GM19372 (cell line): ENCODE results near the gene HHIPL1.

ENCODE experiments used
- ATAC-seq: cut with Tn5 transposase; IDR thresholded peaks from one replicate; pipeline ENCODE4 v1.9.1; 2021; ENCODE audit warnings: mild to moderate bottlenecking, low read depth, moderate library complexity; ENCODE audit not compliant: unreplicated experiment

The HHIPL1 gene

GRCh38 chr14:99704037-99704436 lies 59.1 kb downstream of the HHIPL1 start:
- no peak for ATAC-seq

GRCh38 chr14:99706107-99706900 lies 61.4 kb downstream of the HHIPL1 start:
- no peak for ATAC-seq

- no peak for ATAC-seq
Observed at GRCh38 chr14:99707420-99707819, 62.5 kb downstream of the HHIPL1 start.

- ATAC-seq = no peak
Observed at GRCh38 chr14:99707921-99708320, 63.0 kb downstream of the HHIPL1 start.

DNA sequence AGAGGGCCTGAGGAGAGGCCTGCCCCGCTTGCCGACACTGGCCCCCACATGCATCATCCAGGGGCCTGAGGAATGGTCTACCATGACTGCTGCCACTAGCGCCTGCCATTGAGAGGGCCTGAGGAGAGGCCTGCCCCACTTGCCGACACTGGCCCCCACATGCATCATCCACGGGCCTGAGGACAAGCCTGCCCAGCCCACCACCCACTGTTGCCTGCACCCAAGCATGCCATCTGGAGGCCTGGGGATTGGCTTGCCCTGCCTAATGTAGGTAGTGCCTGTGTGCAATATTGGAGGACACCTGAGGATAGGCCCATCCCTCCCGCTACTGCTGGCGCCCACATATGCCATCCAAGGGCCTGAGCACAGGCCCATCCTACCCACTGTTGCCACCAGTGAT lies 63.5 kb downstream of the HHIPL1 start:
- no peak for ATAC-seq

DNA sequence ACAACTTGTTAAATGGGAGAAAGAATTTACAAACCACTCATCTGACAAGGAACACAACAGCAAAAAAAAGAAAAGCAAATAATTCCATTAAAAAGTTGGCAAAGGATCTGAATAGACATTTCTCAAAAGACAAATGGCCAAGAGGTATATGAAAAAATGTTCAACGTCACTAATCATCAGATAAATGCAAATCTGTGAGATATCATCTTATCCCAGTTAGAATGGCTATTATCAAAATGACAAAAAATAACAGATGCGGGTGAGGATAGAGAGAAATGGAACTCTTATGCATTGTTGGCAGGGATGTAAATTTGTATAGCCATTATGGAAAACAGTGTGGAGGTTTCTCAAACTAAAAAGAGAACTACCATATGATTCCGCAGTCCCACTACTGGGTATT lies 69.0 kb downstream of the HHIPL1 start:
- ATAC-seq = no peak

DNA sequence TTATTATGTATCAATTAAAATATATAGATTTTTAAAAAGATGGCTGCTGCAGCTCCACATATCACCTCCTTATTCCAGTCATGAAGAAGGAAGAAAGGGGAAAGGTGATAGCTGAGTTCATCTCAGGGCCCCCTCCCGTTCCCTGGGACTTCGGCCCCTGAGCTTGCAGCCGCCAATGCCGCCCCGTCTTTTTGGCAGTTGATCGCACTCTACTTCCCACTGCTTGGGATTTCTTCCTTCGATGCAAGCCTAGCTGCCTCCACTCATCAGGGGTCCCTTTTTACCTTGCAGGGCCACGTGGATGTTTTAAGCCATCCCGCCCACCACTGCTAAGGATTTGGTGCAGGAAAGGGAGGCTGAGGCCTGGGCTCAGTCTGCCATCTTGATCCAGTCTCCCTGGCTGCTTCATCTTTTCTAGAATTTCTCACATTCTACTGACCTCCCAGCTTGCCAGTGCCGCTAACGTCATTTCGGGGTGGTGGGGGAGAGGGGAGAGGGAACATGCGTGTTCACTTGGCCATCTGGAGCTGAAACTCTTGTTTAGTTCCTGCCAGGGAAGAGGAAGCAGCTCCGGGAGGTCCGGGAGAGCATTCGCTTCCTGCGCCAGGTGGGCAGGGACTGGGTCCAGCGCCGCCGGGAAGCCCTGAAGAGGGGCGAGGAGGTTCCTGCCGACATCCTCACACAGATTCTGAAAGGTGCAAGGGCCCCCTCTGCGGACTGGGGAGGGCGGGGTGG lies 70.5 kb downstream of the HHIPL1 start:
- ATAC-seq = no peak

- ATAC-seq = no peak
Observed at GRCh38 chr14:99716091-99716849, 71.3 kb downstream of the HHIPL1 start.

DNA sequence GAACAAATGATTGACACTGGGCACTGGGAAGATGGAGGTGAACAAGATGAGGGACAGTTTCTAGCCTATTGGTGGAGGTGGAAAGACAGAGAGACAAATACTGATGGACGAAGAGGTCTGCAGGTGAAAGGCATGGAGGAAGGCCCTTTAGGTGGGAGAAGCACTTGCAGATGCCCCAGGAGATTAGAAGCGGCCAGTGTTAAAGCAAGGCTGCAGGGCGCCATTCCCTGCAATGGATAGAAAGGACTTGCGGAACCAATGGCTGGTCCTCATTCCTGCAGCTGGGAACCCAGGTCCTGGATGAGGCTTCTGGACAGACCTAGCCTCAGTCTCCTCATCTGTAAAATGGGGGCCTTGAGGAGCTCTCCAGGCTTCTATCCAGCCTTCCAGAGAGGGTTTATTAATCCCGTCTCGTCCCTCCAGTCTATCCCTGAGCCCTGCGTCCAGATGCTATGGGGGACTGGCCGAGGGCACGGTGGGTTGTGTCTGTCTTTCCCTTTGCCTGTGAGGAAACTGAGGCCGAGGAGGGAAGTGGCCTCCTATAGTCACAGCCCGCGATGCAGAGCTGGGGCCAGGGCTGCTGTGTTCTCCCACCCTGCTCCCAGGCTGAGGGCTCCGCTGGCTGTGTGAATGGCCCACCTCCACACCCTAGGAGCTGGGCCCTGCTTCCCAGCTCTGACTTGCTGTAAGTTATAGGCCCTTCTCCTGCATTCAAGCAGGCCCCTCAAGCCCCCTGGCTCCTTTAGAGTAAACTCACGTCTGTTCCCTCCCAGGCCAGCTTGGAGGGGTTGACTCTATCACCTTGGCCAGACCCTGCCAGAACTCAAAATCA lies 72.1 kb downstream of the HHIPL1 start:
- no peak for ATAC-seq

DNA sequence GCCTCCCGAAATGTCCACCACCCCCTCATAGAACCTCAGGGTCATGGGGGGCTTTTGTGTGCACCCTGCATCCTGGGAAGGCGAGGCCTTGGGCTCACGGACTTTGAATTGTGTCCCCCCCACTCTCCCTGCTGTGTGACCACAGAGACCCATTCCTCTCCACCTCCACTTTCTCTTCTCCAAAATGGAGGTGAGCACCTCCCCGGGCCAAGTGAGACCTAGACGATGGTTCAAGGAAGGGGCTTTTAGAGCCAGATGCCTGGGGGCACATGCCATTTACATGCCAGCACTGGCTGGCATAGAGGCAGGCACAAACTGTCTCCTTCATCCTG lies 72.7 kb downstream of the HHIPL1 start:
- ATAC-seq = no peak

- ATAC-seq = peak; percentile 82
Observed at GRCh38 chr14:99718031-99718810, 73.3 kb downstream of the HHIPL1 start.

- ATAC-seq = peak; percentile 60
Observed at GRCh38 chr14:99718811-99719192, 73.9 kb downstream of the HHIPL1 start.

DNA sequence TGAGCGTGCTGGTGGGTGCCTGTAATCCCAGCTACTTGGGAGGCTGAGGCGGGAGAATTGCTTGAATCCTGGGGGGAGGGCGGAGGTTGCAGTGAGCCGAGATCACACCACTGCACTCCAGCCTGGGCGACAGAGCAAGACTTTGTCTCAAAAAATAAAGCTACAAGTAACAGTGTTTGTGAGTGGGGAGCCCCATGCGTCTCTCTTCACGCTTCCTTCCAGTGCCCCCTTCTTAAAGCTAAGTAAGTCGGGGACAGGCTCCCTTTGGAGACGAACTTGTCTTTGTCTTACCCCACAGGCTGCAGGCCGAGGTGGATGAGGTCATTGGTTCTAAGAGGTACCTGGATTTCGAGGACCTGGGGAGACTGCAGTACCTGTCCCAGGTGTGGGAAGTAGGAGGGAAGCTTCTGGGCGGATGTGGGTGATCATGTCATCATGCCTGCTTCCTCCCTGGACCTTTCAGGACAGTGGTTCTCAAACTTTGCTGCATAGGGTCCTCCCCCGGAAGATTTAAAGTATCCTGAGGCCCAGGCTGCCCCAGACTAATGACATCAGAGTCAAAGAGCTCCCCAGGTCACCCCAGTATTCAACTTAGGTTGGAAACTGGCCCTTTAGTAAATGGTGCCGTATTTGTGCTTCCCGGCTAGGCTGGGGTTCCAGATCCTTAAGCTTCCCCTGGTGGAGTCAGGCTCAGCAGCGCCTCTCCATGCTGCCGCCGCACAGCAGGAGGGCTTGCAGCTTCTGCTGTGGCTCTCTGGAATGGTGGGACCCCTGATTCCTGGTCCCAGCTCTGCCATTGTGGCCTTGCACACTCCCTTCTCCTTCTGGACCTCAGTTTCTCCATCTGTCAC lies 76.2 kb downstream of the HHIPL1 start:
- ATAC-seq = no peak

GRCh38 chr14:99721792-99722516 lies 77.0 kb downstream of the HHIPL1 start:
- no peak for ATAC-seq

GRCh38 chr14:99722741-99723140 lies 77.8 kb downstream of the HHIPL1 start:
- ATAC-seq = no peak

GRCh38 chr14:99724196-99724891 lies 79.4 kb downstream of the HHIPL1 start:
- no peak for ATAC-seq

- no peak for ATAC-seq
Observed at GRCh38 chr14:99724939-99725773, 80.2 kb downstream of the HHIPL1 start.
